ENCODE measurements around the gene RPL10A.

RPL10A gene

GRCh38 chr6:35461270-35461669 lies 6.9 kb upstream of the RPL10A start:
- TF ChIP-seq CTCF (IDR thresholded peaks at IDR 0.05; ENCODE audit: low read length): no peak
- TF ChIP-seq EZH2 (IDR thresholded peaks at IDR 0.05; ENCODE audit: borderline replicate concordance, low read length): no peak
- no peaks in the 10 kb centered on the region for H3K27me3 ChIP-seq (ENCODE audit: insufficient read depth, low read length)
- H3K36me3 ChIP-seq (ENCODE audit: insufficient read depth, low read length): peaks cover 19% of the 10 kb centered on the region; the same call in 1 of the 2 replicates
- no peaks in the 10 kb centered on the region for H3K9me3 ChIP-seq (ENCODE audit: low read length)
- H3F3A ChIP-seq (ENCODE audit: insufficient read depth, low read length): no peaks in the 10 kb centered on the region
- H3K9me2 ChIP-seq (ENCODE audit: low read depth, low read length): no peaks in the 10 kb centered on the region
- no peaks in the 10 kb centered on the region for H3K4me1 ChIP-seq (ENCODE audit: insufficient read depth, low read length, severe bottlenecking)
- no peak overlapping the region for H3K27ac ChIP-seq (ENCODE audit: low read depth, low read length, poor library complexity, severe bottlenecking)
- H3K9ac ChIP-seq (ENCODE audit: low read length): no peak overlapping the region
- H2AFZ ChIP-seq (ENCODE audit: low read length): no peak overlapping the region
- no peaks in the 10 kb centered on the region for H4K20me1 ChIP-seq (ENCODE audit: insufficient read depth, low read length)
- no peak overlapping the region for H3K4me3 ChIP-seq (ENCODE audit: low read depth, low read length, poor library complexity, severe bottlenecking)
- H3K79me2 ChIP-seq (ENCODE audit: insufficient read depth, low read length): no peaks in the 10 kb centered on the region
- H3K4me2 ChIP-seq (ENCODE audit: low read length): no peak overlapping the region

GRCh38 chr6:35463292-35463691 lies 4.9 kb upstream of the RPL10A start:
- no peaks in the 10 kb centered on the region for H3K9me2 ChIP-seq (ENCODE audit: low read depth, low read length)
- H3K27me3 ChIP-seq (ENCODE audit: insufficient read depth, low read length): no peaks in the 10 kb centered on the region
- H2AFZ ChIP-seq (ENCODE audit: low read length): no peak overlapping the region
- no peaks in the 10 kb centered on the region for H3F3A ChIP-seq (ENCODE audit: insufficient read depth, low read length)
- H3K4me3 ChIP-seq (ENCODE audit: low read depth, low read length, poor library complexity, severe bottlenecking): no peak overlapping the region
- peaks cover under 1% of the 10 kb centered on the region; the same call in 1 of the 2 replicates for H3K79me2 ChIP-seq (ENCODE audit: insufficient read depth, low read length)
- peaks cover 7% of the 10 kb centered on the region for H3K4me1 ChIP-seq (ENCODE audit: insufficient read depth, low read length, severe bottlenecking)
- H3K9ac ChIP-seq (ENCODE audit: low read length): no peak overlapping the region
- H4K20me1 ChIP-seq (ENCODE audit: insufficient read depth, low read length): no peaks in the 10 kb centered on the region
- H3K9me3 ChIP-seq (ENCODE audit: low read length): no peaks in the 10 kb centered on the region
- H3K4me2 ChIP-seq (ENCODE audit: low read length): no peak overlapping the region
- peaks cover 18% of the 10 kb centered on the region; the same call in 1 of the 2 replicates for H3K36me3 ChIP-seq (ENCODE audit: insufficient read depth, low read length)
- TF ChIP-seq CTCF (IDR thresholded peaks at IDR 0.05; ENCODE audit: low read length) (no peak), EZH2 (IDR thresholded peaks at IDR 0.05; ENCODE audit: borderline replicate concordance, low read length) (no peak)
- no peak overlapping the region for H3K27ac ChIP-seq (ENCODE audit: low read depth, low read length, poor library complexity, severe bottlenecking)

GRCh38 chr6:35465646-35466045 lies 2.6 kb upstream of the RPL10A start:
- Histone ChIP-seq H3K9ac (ENCODE audit: low read length) (no peak overlapping the region), H3F3A (ENCODE audit: insufficient read depth, low read length) (peaks cover 9% of the 10 kb centered on the region; the same call in 1 of the 2 replicates), H3K9me3 (ENCODE audit: low read length) (no peaks in the 10 kb centered on the region), H4K20me1 (ENCODE audit: insufficient read depth, low read length) (no peaks in the 10 kb centered on the region), H2AFZ (ENCODE audit: low read length) (no peak overlapping the region), H3K27me3 (ENCODE audit: insufficient read depth, low read length) (no peaks in the 10 kb centered on the region), H3K27ac (ENCODE audit: low read depth, low read length, poor library complexity, severe bottlenecking) (no peak overlapping the region), H3K9me2 (ENCODE audit: low read depth, low read length) (no peaks in the 10 kb centered on the region), H3K4me1 (ENCODE audit: insufficient read depth, low read length, severe bottlenecking) (peaks cover 19% of the 10 kb centered on the region), H3K79me2 (ENCODE audit: insufficient read depth, low read length) (peaks cover 13% of the 10 kb centered on the region; the same call in 1 of the 2 replicates), H3K36me3 (ENCODE audit: insufficient read depth, low read length) (peaks cover 27% of the 10 kb centered on the region), H3K4me2 (ENCODE audit: low read length) (no peak overlapping the region), H3K4me3 (ENCODE audit: low read depth, low read length, poor library complexity, severe bottlenecking) (no peak overlapping the region)
- TF ChIP-seq CTCF (IDR thresholded peaks at IDR 0.05; ENCODE audit: low read length): no peak

All from OCI-LY1 (cell line).